HG03159 (cell line): ENCODE results near the gene PRSS27.
"Not testable (repeated sequence)": the region's sequence is repeated elsewhere in the genome, so short reads cannot be mapped to it uniquely, and the experiment has no call there.

Experiments used
- ATAC-seq: cut with Tn5 transposase; IDR thresholded peaks from one replicate; pipeline ENCODE4 v1.9.1; 2021; ENCODE audit warnings: mild to moderate bottlenecking, moderate library complexity; ENCODE audit not compliant: unreplicated experiment

PRSS27 gene

GRCh38 chr16:2679902-2680301 is 40.1 kb downstream of the PRSS27 start:
- not testable (repeated sequence) for ATAC-seq

GRCh38 chr16:2678206-2678965 is 41.6 kb downstream of the PRSS27 start:
- not testable (repeated sequence) for ATAC-seq

- ATAC-seq, result not testable (repeated sequence)
These were observed 43.1 kb downstream of the PRSS27 start for GRCh38 chr16:2676937-2677336.

GRCh38 chr16:2675714-2676113 is 44.3 kb downstream of the PRSS27 start:
- ATAC-seq, result no peak

GRCh38 chr16:2675021-2675420 is 45.0 kb downstream of the PRSS27 start:
- ATAC-seq, result no peak

- ATAC-seq, result peak; percentile 85
These were observed 46.7 kb downstream of the PRSS27 start for GRCh38 chr16:2673066-2673999.

- no peak for ATAC-seq
These were observed 48.3 kb downstream of the PRSS27 start for GRCh38 chr16:2671741-2672140.

- ATAC-seq, result not testable (repeated sequence)
These were observed 48.8 kb downstream of the PRSS27 start for GRCh38 chr16:2671193-2671592.

GRCh38 chr16:2670017-2670416 is 50.0 kb downstream of the PRSS27 start:
- not testable (repeated sequence) for ATAC-seq

GRCh38 chr16:2669587-2669986 is 50.4 kb downstream of the PRSS27 start:
- ATAC-seq, result not testable (repeated sequence)

GRCh38 chr16:2666671-2667070 is 53.4 kb downstream of the PRSS27 start:
- ATAC-seq, result not testable (repeated sequence)

GRCh38 chr16:2664574-2664982 is 55.4 kb downstream of the PRSS27 start:
- ATAC-seq, result no peak

GRCh38 chr16:2663553-2664546 is 56.2 kb downstream of the PRSS27 start:
- ATAC-seq, result no peak
